Measurements from ENCODE around the gene TNFSF15.

Gene TNFSF15

GRCh38 chr9:114805670-114806525 lies at the start of gene TNFSF15:
Gene TNFSF15, minus strand, starts transcription at chr9:114806039. Its CDS starts 27 bp downstream, at chr9:114806012.
- no peak for FAIRE-seq
- no peak for TF ChIP-seq CTCF (IDR thresholded peaks at IDR 0.05; ENCODE audit: insufficient read depth, missing control alignments)
- DNase-seq (ENCODE audit: insufficient read length, low spot score) = no peak

GRCh38 chr9:114855488-114855887 lies 49.6 kb upstream of the TNFSF15 start:
- TF ChIP-seq CTCF (IDR thresholded peaks at IDR 0.05; ENCODE audit: insufficient read depth, missing control alignments) = no peak
- no peak for DNase-seq (ENCODE audit: insufficient read length, low spot score)
- no peak for FAIRE-seq

- TF ChIP-seq CTCF (IDR thresholded peaks at IDR 0.05; ENCODE audit: insufficient read depth, missing control alignments) = no peak
- FAIRE-seq = no peak
Measured at GRCh38 chr9:114854736-114855355, 49.0 kb upstream of the TNFSF15 start.

GRCh38 chr9:114853071-114853855 lies 47.4 kb upstream of the TNFSF15 start:
- no peak for TF ChIP-seq CTCF (IDR thresholded peaks at IDR 0.05; ENCODE audit: insufficient read depth, missing control alignments)
- FAIRE-seq (no peak), DNase-seq (ENCODE audit: insufficient read length, low spot score) (no peak)

More at GRCh38 chr9:114854736-114855355, 49.0 kb upstream of the TNFSF15 start:
- DNase-seq (ENCODE audit: insufficient read length, low spot score) = no peak

GRCh38 chr9:114852050-114852594 lies 46.3 kb upstream of the TNFSF15 start:
- FAIRE-seq = no peak
- DNase-seq (ENCODE audit: insufficient read length, low spot score) = no peak
- TF ChIP-seq CTCF (IDR thresholded peaks at IDR 0.05; ENCODE audit: insufficient read depth, missing control alignments) = no peak

- FAIRE-seq (no peak), DNase-seq (ENCODE audit: insufficient read length, low spot score) (no peak)
- TF ChIP-seq CTCF (IDR thresholded peaks at IDR 0.05; ENCODE audit: insufficient read depth, missing control alignments) = no peak
Measured at GRCh38 chr9:114851306-114851705, 45.5 kb upstream of the TNFSF15 start.
